GM12878 (cell line): ENCODE results near the gene RARS2. TPM values are rescaled to one million over a fixed set of nuclear protein-coding genes. Genes with fewer than 3 reads are reported as not detected.

Source experiments
- ATAC-seq: fragments of 200-7000 bp; cut with Tn5 transposase; 3 replicates; pipeline ENCODE4 v1.9.1; 2020; ENCODE audit warnings: mild to moderate bottlenecking, moderate library complexity
- BruUV-seq: library from RNA; stranded (reverse); fragments of 400-500 nt; replicated peaks from 2 replicates; lab custom pipeline; 2021; lab: Mats Ljungman, UMichigan
- CTCF ChIA-PET: fragments of 300-600 bp; sonication (Branson Sonifier 250); formaldehyde crosslinking; extraction: SDS; loops from one replicate; lab custom pipeline; 2021; ENCODE audit warnings: inconsistent platforms; lab: Yijun Ruan, JAX
- POLR2A ChIA-PET: fragments of 350-600 bp; formaldehyde crosslinking; extraction: SDS; loops from one replicate; lab custom pipeline; 2021; ENCODE audit warnings: inconsistent platforms; lab: Charles Lee
- RAD21 ChIA-PET: fragments of 300-600 bp; sonication (Branson Sonifier 250); formaldehyde crosslinking; loops from one replicate; lab custom pipeline; 2023; ENCODE audit warnings: antibody characterized with exemption; ENCODE audit not compliant: unreplicated experiment; lab: Charles Lee
- SMC1A ChIA-PET: fragments of 300-600 bp; sonication (Branson Sonifier 250); formaldehyde crosslinking; loops from one replicate; lab custom pipeline; 2023; ENCODE audit not compliant: unreplicated experiment, uncharacterized antibody; lab: Charles Lee
- DNase-seq: peaks from one replicate; pipeline ENCODE4 v3.0.0-alpha.2; 2011; ENCODE audit warnings: low read depth, low spot score
- FAIRE-seq: peaks from 3 replicates; lab custom pipeline; 2011; peaks lifted over from hg19 to GRCh38; lab: Jason Lieb, UNC
- H2AFZ ChIP-seq: 2 replicates; pipeline ENCODE4 v1.6.0; 2011; ENCODE audit warnings: low read depth, low read length, control low read depth; ENCODE audit not compliant: control insufficient read depth
- H3K27ac ChIP-seq: 2 replicates; pipeline ENCODE4 v1.5.1; 2011; ENCODE audit warnings: control low read depth; ENCODE audit not compliant: control insufficient read depth, insufficient read depth
- H3K27me3 ChIP-seq, 2 experiments: replicated peaks in 1 of 2; 2 replicates each; pipeline versions ENCODE4 v1.6.0 to v1.6.1; 2011; ENCODE audit warnings: low read length in 1 of 2; ENCODE audit not compliant: control insufficient read depth in 2 of 2, insufficient read depth in 2 of 2
- H3K36me3 ChIP-seq, 2 experiments: 2 replicates each; pipeline ENCODE4 v1.5.1; 2011; ENCODE audit warnings: low read length in 1 of 2; ENCODE audit not compliant: control insufficient read depth in 2 of 2, insufficient read depth in 2 of 2
- H3K4me1 ChIP-seq: 2 replicates; pipeline ENCODE4 v1.6.1; 2011; ENCODE audit warnings: mild to moderate bottlenecking, low read length, moderate library complexity, mixed read lengths; ENCODE audit not compliant: control insufficient read depth, insufficient read depth
- H3K4me2 ChIP-seq: 2 replicates; pipeline ENCODE4 v1.6.0; 2011; ENCODE audit warnings: control low read depth; ENCODE audit not compliant: control insufficient read depth, insufficient read depth
- H3K4me3 ChIP-seq: fragments of 200-600 bp; sonication (generic); 2 replicates; pipeline ENCODE4 v1.5.1; 2016
- H3K79me2 ChIP-seq: 2 replicates; pipeline ENCODE4 v1.6.0; 2011; ENCODE audit warnings: low read length; ENCODE audit not compliant: control insufficient read depth, insufficient read depth
- H3K9ac ChIP-seq: 2 replicates; pipeline ENCODE4 v1.8.0; 2011; ENCODE audit warnings: low read length, control low read depth, mixed read lengths; ENCODE audit not compliant: control insufficient read depth, insufficient read depth
- H3K9me3 ChIP-seq: replicated peaks from 3 replicates; pipeline ENCODE4 v1.5.1; 2011; ENCODE audit warnings: mild to moderate bottlenecking, low read length; ENCODE audit not compliant: control insufficient read depth, insufficient read depth
- H4K20me1 ChIP-seq: 2 replicates; pipeline ENCODE4 v1.6.0; 2011; ENCODE audit not compliant: control insufficient read depth, insufficient read depth
- CREM ChIP-seq: IDR thresholded peaks from 2 replicates; pipeline ENCODE4 v1.6.1; 2014; ENCODE audit warnings: antibody characterized with exemption, low read depth
- in situ Hi-C: fragments of 300-500 bp; cut with MboI; formaldehyde crosslinking; loops from 9 replicates; pipeline ENCODE4 v1.14.3; 2018; ENCODE audit warnings: mixed read lengths
- intact Hi-C: fragments of 100-400 bp; cut with micrococcal nuclease; formaldehyde crosslinking; loops from one replicate; pipeline ENCODE4 v1.14.2; 2022; ENCODE audit not compliant: unreplicated experiment
- polyA plus RNA-seq, 11 experiments: library from polyadenylated mRNA; depleted of rRNA in 4 of 11; unstranded in 6 of 11; stranded (reverse) in 5 of 11; fragments of >200 nt; fragmentation: Nextera tagmentation in 4 of 11; fragmentation: Illumina TruSeq in 1 of 11; extraction: Ambion mirVana in 4 of 11; extraction: Trizol in 1 of 11; gene quantifications; 1 replicate in 1 of 11; 2 replicates in 10 of 11; pipeline versions ENCODE4 v1.2.1 to v1.2.3, GENCODE V29; 2011 to 2016; ENCODE audit warnings: inconsistent platforms in 2 of 11, missing spikeins in 2 of 11, low read depth in 1 of 11
- total RNA-seq, 4 experiments: library from RNA; depleted of rRNA in 3 of 4; stranded (reverse); fragments of >200 nt in 3 of 4; fragmentation: Illumina TruSeq in 1 of 4; extraction: Trizol in 1 of 4; gene quantifications; 2 replicates each; pipeline versions ENCODE4 v1.2.1 to v1.2.3, GENCODE V29; 2013 to 2021
- TF ChIP-seq, protein P1 (sequence below): fragments of 450-650 bp; IDR thresholded peaks from 2 replicates; pipeline ENCODE4 v1.6.1; 2018; ENCODE audit warnings: mild to moderate bottlenecking, low read depth, moderate library complexity; ENCODE audit not compliant: partially characterized antibody
- TF ChIP-seq, protein P2 (sequence below): fragments of 450-650 bp; IDR thresholded peaks from 2 replicates; pipeline ENCODE4 v1.6.1; 2017; ENCODE audit warnings: antibody characterized with exemption, mild to moderate bottlenecking, moderate library complexity
- TF ChIP-seq, protein P3 (sequence below): fragments of 150-350 bp; IDR thresholded peaks from 2 replicates; pipeline ENCODE4 v1.6.1; 2016; ENCODE audit warnings: low read depth, low read length

Gene RARS2
- total and polyA plus RNA-seq, 10 of the 15 experiments (the other 5 are each of a cell fraction or from before 2014, with no cell fraction given), result 18.3 to 54.2 (median 36.8) TPM

DNA sequence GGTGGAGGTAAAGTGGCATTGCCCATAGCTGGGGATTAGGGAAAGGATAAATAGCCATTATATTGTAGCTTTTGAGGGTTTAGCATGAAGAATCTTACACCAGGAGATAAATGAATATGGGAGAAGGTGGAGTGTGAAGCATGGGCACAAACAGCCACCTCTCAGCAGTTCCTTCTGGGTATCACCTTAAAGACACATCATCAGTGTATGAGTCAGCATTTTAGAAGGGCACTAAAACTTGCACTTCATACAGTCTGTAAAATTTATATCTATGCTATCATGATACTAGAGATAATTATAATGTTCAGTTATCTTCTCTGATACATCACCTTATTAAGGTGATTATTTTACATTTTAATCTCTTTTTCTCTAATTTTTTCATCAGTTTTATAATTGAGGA is 91.7 kb downstream of the RARS2 start:
- Histone ChIP-seq H3K79me2 (no peaks in the 10 kb centered on the region), H4K20me1 (no peaks in the 10 kb centered on the region), H3K27ac (no peak overlapping the region), H2AFZ (no peak overlapping the region)
- in situ Hi-C loops, result no loop called here
- TF ChIP-seq, protein P1, sequence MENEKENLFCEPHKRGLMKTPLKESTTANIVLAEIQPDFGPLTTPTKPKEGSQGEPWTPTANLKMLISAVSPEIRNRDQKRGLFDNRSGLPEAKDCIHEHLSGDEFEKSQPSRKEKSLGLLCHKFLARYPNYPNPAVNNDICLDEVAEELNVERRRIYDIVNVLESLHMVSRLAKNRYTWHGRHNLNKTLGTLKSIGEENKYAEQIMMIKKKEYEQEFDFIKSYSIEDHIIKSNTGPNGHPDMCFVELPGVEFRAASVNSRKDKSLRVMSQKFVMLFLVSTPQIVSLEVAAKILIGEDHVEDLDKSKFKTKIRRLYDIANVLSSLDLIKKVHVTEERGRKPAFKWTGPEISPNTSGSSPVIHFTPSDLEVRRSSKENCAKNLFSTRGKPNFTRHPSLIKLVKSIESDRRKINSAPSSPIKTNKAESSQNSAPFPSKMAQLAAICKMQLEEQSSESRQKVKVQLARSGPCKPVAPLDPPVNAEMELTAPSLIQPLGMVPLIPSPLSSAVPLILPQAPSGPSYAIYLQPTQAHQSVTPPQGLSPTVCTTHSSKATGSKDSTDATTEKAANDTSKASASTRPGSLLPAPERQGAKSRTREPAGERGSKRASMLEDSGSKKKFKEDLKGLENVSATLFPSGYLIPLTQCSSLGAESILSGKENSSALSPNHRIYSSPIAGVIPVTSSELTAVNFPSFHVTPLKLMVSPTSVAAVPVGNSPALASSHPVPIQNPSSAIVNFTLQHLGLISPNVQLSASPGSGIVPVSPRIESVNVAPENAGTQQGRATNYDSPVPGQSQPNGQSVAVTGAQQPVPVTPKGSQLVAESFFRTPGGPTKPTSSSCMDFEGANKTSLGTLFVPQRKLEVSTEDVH, result no peak
- TF ChIP-seq CREM, result no peak
- TF ChIP-seq, protein P2, sequence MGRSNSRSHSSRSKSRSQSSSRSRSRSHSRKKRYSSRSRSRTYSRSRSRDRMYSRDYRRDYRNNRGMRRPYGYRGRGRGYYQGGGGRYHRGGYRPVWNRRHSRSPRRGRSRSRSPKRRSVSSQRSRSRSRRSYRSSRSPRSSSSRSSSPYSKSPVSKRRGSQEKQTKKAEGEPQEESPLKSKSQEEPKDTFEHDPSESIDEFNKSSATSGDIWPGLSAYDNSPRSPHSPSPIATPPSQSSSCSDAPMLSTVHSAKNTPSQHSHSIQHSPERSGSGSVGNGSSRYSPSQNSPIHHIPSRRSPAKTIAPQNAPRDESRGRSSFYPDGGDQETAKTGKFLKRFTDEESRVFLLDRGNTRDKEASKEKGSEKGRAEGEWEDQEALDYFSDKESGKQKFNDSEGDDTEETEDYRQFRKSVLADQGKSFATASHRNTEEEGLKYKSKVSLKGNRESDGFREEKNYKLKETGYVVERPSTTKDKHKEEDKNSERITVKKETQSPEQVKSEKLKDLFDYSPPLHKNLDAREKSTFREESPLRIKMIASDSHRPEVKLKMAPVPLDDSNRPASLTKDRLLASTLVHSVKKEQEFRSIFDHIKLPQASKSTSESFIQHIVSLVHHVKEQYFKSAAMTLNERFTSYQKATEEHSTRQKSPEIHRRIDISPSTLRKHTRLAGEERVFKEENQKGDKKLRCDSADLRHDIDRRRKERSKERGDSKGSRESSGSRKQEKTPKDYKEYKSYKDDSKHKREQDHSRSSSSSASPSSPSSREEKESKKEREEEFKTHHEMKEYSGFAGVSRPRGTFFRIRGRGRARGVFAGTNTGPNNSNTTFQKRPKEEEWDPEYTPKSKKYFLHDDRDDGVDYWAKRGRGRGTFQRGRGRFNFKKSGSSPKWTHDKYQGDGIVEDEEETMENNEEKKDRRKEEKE, result no peak
- TF ChIP-seq, protein P3, sequence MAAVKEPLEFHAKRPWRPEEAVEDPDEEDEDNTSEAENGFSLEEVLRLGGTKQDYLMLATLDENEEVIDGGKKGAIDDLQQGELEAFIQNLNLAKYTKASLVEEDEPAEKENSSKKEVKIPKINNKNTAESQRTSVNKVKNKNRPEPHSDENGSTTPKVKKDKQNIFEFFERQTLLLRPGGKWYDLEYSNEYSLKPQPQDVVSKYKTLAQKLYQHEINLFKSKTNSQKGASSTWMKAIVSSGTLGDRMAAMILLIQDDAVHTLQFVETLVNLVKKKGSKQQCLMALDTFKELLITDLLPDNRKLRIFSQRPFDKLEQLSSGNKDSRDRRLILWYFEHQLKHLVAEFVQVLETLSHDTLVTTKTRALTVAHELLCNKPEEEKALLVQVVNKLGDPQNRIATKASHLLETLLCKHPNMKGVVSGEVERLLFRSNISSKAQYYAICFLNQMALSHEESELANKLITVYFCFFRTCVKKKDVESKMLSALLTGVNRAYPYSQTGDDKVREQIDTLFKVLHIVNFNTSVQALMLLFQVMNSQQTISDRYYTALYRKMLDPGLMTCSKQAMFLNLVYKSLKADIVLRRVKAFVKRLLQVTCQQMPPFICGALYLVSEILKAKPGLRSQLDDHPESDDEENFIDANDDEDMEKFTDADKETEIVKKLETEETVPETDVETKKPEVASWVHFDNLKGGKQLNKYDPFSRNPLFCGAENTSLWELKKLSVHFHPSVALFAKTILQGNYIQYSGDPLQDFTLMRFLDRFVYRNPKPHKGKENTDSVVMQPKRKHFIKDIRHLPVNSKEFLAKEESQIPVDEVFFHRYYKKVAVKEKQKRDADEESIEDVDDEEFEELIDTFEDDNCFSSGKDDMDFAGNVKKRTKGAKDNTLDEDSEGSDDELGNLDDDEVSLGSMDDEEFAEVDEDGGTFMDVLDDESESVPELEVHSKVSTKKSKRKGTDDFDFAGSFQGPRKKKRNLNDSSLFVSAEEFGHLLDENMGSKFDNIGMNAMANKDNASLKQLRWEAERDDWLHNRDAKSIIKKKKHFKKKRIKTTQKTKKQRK, result no peak
- TF ChIP-seq, all 136 proteins: peak for 0
- Histone ChIP-seq H3K4me3 (no peak overlapping the region), H3K27me3 (no peaks in the 10 kb centered on the region), H3K9me3 (no peaks in the 10 kb centered on the region), H3K9ac (no peak overlapping the region), H3K4me1 (peaks cover 4% of the 10 kb centered on the region), H3K36me3 (peaks cover 0 to 6% of the 10 kb centered on the region in 2 experiments; a peak in 3 of 4 replicates), H3K4me2 (no peak overlapping the region)
- no TSS peak for BruUV-seq
- no peak for ATAC-seq
- ChIA-PET POLR2A (no interaction called here), CTCF (no interaction called here), SMC1A (no interaction called here), RAD21 (interaction anchor here (0.6 kb wide), 1 partner anchor 29 kb away, joined by 3 read pairs; no protein-coding TSS in a partner anchor)
- no peak for FAIRE-seq
- no peak for DNase-seq
- intact Hi-C loops, result no loop called here
